Measurements from ENCODE around the gene DENND5B.

The DENND5B gene

GRCh38 chr12:31440134-31440533 lies 150.8 kb downstream of the DENND5B start:
- H3K27ac ChIP-seq (ENCODE audit: extremely low read depth, low read depth, low read length), result no peak overlapping the region
- H3K36me3 ChIP-seq (ENCODE audit: control insufficient read depth in 2 of 2, insufficient read depth in 1 of 2, low read length in 2 of 2), result no peaks in the 10 kb centered on the region; a peak in 1 of 3 replicates
- CTCF ChIA-PET, result no interaction called here
- TF ChIP-seq ZNF354C (tag by site-specific recombination; IDR thresholded peaks at IDR 0.05; ENCODE audit: borderline replicate concordance, low read depth) (no peak), ZNF37A (tag by site-specific recombination; IDR thresholded peaks at IDR 0.05) (no peak), ZBTB6 (tag by site-specific recombination; IDR thresholded peaks at IDR 0.05) (no peak), ZNF148 (tag by site-specific recombination; IDR thresholded peaks at IDR 0.05; ENCODE audit: borderline replicate concordance) (no peak), ZIC2 (tag by site-specific recombination; IDR thresholded peaks at IDR 0.05) (no peak), ZSCAN5A (tag by site-specific recombination; IDR thresholded peaks at IDR 0.05) (no peak), ATF2 (tag by site-specific recombination; IDR thresholded peaks at IDR 0.05; ENCODE audit: low read depth) (no peak)
- no peaks in the 10 kb centered on the region for H3K4me1 ChIP-seq (ENCODE audit: control insufficient read depth, insufficient read depth, low read length)
- no peak overlapping the region for H3K4me3 ChIP-seq (ENCODE audit: low read depth, low read length)
- H3K9me3 ChIP-seq (ENCODE audit: control insufficient read depth, insufficient read depth, low read depth, low read length), result no peaks in the 10 kb centered on the region
- POLR2A ChIA-PET, result no interaction called here

- no peak overlapping the region for H3K4me3 ChIP-seq (ENCODE audit: low read depth, low read length)
- H3K4me1 ChIP-seq (ENCODE audit: control insufficient read depth, insufficient read depth, low read length), result no peaks in the 10 kb centered on the region
- no peak overlapping the region for H3K27ac ChIP-seq (ENCODE audit: extremely low read depth, low read depth, low read length)
- no peaks in the 10 kb centered on the region for H3K9me3 ChIP-seq (ENCODE audit: control insufficient read depth, insufficient read depth, low read depth, low read length)
- POLR2A ChIA-PET, result no interaction called here
- CTCF ChIA-PET, result interaction anchor here (1.5 kb wide), 1 partner anchor 29 kb away, joined by 3 read pairs; no protein-coding TSS in a partner anchor
- H3K36me3 ChIP-seq (ENCODE audit: control insufficient read depth in 2 of 2, insufficient read depth in 1 of 2, low read length in 2 of 2), result no peaks in the 10 kb centered on the region
- TF ChIP-seq ELK4 (IDR thresholded peaks at IDR 0.05; ENCODE audit: borderline replicate concordance, low read depth, low read length) (no peak), ZNF747 (tag by site-specific recombination; IDR thresholded peaks at IDR 0.05) (no peak), ZNF596 (tag by site-specific recombination; IDR thresholded peaks at IDR 0.05) (no peak), ZSCAN18 (tag by site-specific recombination; IDR thresholded peaks at IDR 0.05) (no peak), GLIS1 (tag by site-specific recombination; IDR thresholded peaks at IDR 0.05) (no peak), ZNF274 (IDR thresholded peaks at IDR 0.05; ENCODE audit: low read length) (no peak), ZNF274 (tag by site-specific recombination; IDR thresholded peaks at IDR 0.05; ENCODE audit: borderline replicate concordance) (no peak), ZNF664 (tag by site-specific recombination; IDR thresholded peaks at IDR 0.05) (no peak), ZNF654 (tag by site-specific recombination; IDR thresholded peaks at IDR 0.05; ENCODE audit: low read depth) (no peak), ZNF624 (tag by site-specific recombination; IDR thresholded peaks at IDR 0.05) (no peak), ZNF184 (tag by site-specific recombination; IDR thresholded peaks at IDR 0.05) (no peak), ZNF202 (tag by site-specific recombination; IDR thresholded peaks at IDR 0.05; ENCODE audit: borderline replicate concordance) (no peak), OSR2 (tag by site-specific recombination; IDR thresholded peaks at IDR 0.05) (no peak), ZNF518A (tag by site-specific recombination; conservative IDR thresholded peaks at IDR 0.05; ENCODE audit: low read depth) (no peak)
Measured at GRCh38 chr12:31431721-31432240, 159.2 kb downstream of the DENND5B start.

Data from HEK293 (cell line).